Retinal pigment epithelial cell (primary cell): ENCODE data around the gene MCTP1.

Experiments used
- DNase-seq: peaks from one replicate; pipeline ENCODE4 v3.0.0-alpha.2; 2010; ENCODE audit warnings: low read depth
- H3K4me3 ChIP-seq: 2 replicates; pipeline ENCODE4 v1.5.1; 2011; ENCODE audit warnings: mild to moderate bottlenecking, low read length, control low read depth, moderate library complexity
- TF ChIP-seq, protein P1 (sequence below): conservative IDR thresholded peaks from 2 replicates; pipeline ENCODE4 v1.5.1; 2011; ENCODE audit warnings: low read depth, low read length, control low read depth, inconsistent platforms

MCTP1 gene

GRCh38 chr5:94661086-94661485 is 623.8 kb downstream of the MCTP1 start:
- TF ChIP-seq, protein P1, sequence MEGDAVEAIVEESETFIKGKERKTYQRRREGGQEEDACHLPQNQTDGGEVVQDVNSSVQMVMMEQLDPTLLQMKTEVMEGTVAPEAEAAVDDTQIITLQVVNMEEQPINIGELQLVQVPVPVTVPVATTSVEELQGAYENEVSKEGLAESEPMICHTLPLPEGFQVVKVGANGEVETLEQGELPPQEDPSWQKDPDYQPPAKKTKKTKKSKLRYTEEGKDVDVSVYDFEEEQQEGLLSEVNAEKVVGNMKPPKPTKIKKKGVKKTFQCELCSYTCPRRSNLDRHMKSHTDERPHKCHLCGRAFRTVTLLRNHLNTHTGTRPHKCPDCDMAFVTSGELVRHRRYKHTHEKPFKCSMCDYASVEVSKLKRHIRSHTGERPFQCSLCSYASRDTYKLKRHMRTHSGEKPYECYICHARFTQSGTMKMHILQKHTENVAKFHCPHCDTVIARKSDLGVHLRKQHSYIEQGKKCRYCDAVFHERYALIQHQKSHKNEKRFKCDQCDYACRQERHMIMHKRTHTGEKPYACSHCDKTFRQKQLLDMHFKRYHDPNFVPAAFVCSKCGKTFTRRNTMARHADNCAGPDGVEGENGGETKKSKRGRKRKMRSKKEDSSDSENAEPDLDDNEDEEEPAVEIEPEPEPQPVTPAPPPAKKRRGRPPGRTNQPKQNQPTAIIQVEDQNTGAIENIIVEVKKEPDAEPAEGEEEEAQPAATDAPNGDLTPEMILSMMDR, result no peak
- DNase-seq, result no peak
- no peak overlapping the region for H3K4me3 ChIP-seq

DNA sequence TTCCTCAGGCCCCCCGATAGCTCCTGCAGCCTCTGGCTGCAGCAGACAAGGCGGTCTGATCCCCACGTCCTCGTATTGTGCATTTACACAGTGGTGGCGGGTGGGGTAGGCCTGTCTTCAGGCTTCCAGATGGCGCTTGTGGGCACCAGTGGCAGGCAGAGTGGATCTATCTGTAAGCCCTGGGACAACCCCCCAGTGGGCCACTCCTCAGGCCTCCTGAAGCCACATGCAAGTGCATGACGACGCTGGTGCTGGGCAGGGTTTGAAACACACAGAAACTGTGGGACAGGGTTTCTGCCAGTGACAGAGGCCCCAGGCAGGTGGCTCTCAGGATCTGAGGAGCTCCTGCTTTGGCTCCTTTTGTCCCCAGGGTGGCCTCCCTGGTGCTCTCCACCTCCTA is 624.4 kb downstream of the MCTP1 start:
- no peak for DNase-seq
- no peak overlapping the region for H3K4me3 ChIP-seq
- TF ChIP-seq, protein P1, result no peak

- TF ChIP-seq, protein P1, result no peak
- no peak for DNase-seq
- no peak overlapping the region for H3K4me3 ChIP-seq
Observed at GRCh38 chr5:94658272-94658671, 626.6 kb downstream of the MCTP1 start.
